ENCODE data around the gene CLNK. TPM values are rescaled to one million over a fixed set of nuclear protein-coding genes. Genes with fewer than 3 reads are reported as not detected.

Gene CLNK
- total RNA-seq, 1 experiment from 2014 or later, result not detected

DNA sequence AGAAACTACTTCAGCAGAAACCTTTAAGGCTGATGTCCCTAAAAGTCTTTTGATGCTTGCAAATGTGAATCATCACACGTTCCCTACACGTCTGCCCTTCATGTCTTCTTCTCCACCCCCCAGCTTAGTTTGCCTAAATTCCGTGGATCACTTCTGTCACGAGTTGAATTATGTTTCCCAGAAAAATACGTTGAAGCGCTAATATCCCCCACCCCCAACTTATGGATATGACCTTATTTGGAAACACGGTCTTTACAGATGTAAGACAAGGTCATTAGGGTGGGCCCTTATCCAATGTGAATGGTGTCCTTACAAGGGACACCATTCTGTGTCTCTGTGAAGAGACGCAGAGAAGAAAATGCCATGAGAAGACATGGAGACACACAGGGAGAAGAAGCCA lies 225.3 kb downstream of the CLNK start:
- RAD21 ChIA-PET (ENCODE audit: low non-redundant PET in 1 of 2, low total read pairs in 2 of 2, uncharacterized antibody in 2 of 2, unreplicated experiment in 2 of 2), result no interaction called here
- H3K9me3 ChIP-seq (ENCODE audit: control insufficient read depth in 1 of 2, insufficient read depth in 1 of 2, low read depth in 1 of 2, low read length in 2 of 2), result no peaks in the 10 kb centered on the region
- intact Hi-C loops (cut with micrococcal nuclease), result no loop called here
- H3K4me2 ChIP-seq (ENCODE audit: low read length), result no peak overlapping the region
- ATAC-seq (no peak), DNase-seq (ENCODE audit: low read depth, low spot score) (no peak)
- peaks cover 0 to 5% of the 10 kb centered on the region in 2 experiments; a peak in 1 of 4 replicates for H3K36me3 ChIP-seq (ENCODE audit: control insufficient read depth in 1 of 2, insufficient read depth in 2 of 2, low read length in 2 of 2)
- no peaks in the 10 kb centered on the region for H3K9me2 ChIP-seq (ENCODE audit: insufficient read depth)
- H4K20me1 ChIP-seq (ENCODE audit: insufficient read depth), result no peaks in the 10 kb centered on the region
- H3K27me3 ChIP-seq (ENCODE audit: insufficient read depth, low read length), result no peaks in the 10 kb centered on the region
- no peak overlapping the region for H2AFZ ChIP-seq (ENCODE audit: low read depth, low read length, poor library complexity, severe bottlenecking)
- peaks cover 5 to 25% of the 10 kb centered on the region in 2 experiments; a peak in 3 of 4 replicates for H3K4me1 ChIP-seq (ENCODE audit: control insufficient read depth in 1 of 2, insufficient read depth in 2 of 2, low read length in 2 of 2)
- no peak overlapping the region for H3K9ac ChIP-seq (ENCODE audit: low read length)
- no TSS peak for BruUV-seq (replicated peaks)
- POLR2A ChIA-PET, result no interaction called here
- no peak overlapping the region for H3K4me3 ChIP-seq (replicated peaks in 1 of 2; ENCODE audit: low read depth in 1 of 2, low read length in 2 of 2)
- CTCF ChIA-PET, result no interaction called here
- H3K27ac ChIP-seq (ENCODE audit: low read depth, low read length), result no peak overlapping the region
- H3K79me2 ChIP-seq (ENCODE audit: insufficient read depth, low read length), result peaks cover 22% of the 10 kb centered on the region
- TF ChIP-seq SRF (IDR thresholded peaks at IDR 0.05; ENCODE audit: low read depth) (no peak), EZH2 (IDR thresholded peaks at IDR 0.05) (no peak), JUND (IDR thresholded peaks at IDR 0.05) (no peak), ZFX (IDR thresholded peaks at IDR 0.05) (no peak), SP1 (IDR thresholded peaks at IDR 0.05; ENCODE audit: low read depth) (no peak), EZH2phosphoT487 (IDR thresholded peaks at IDR 0.05; ENCODE audit: borderline replicate concordance) (no peak), FOSL1 (IDR thresholded peaks at IDR 0.05; ENCODE audit: low read depth) (no peak), ZNF274 (IDR thresholded peaks at IDR 0.05; ENCODE audit: low read depth, low read length) (no peak), CEBPB (IDR thresholded peaks at IDR 0.05; ENCODE audit: low read depth) (no peak), EGR1 (IDR thresholded peaks at IDR 0.05; ENCODE audit: low read depth) (no peak), SIN3A (IDR thresholded peaks at IDR 0.05; ENCODE audit: low read depth) (no peak), CBX3 (IDR thresholded peaks at IDR 0.05; ENCODE audit: low read depth) (no peak), RAD21 (IDR thresholded peaks at IDR 0.05; ENCODE audit: low read depth) (no peak)
- TF ChIP-seq, protein P1, sequence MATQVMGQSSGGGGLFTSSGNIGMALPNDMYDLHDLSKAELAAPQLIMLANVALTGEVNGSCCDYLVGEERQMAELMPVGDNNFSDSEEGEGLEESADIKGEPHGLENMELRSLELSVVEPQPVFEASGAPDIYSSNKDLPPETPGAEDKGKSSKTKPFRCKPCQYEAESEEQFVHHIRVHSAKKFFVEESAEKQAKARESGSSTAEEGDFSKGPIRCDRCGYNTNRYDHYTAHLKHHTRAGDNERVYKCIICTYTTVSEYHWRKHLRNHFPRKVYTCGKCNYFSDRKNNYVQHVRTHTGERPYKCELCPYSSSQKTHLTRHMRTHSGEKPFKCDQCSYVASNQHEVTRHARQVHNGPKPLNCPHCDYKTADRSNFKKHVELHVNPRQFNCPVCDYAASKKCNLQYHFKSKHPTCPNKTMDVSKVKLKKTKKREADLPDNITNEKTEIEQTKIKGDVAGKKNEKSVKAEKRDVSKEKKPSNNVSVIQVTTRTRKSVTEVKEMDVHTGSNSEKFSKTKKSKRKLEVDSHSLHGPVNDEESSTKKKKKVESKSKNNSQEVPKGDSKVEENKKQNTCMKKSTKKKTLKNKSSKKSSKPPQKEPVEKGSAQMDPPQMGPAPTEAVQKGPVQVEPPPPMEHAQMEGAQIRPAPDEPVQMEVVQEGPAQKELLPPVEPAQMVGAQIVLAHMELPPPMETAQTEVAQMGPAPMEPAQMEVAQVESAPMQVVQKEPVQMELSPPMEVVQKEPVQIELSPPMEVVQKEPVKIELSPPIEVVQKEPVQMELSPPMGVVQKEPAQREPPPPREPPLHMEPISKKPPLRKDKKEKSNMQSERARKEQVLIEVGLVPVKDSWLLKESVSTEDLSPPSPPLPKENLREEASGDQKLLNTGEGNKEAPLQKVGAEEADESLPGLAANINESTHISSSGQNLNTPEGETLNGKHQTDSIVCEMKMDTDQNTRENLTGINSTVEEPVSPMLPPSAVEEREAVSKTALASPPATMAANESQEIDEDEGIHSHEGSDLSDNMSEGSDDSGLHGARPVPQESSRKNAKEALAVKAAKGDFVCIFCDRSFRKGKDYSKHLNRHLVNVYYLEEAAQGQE (IDR thresholded peaks at IDR 0.05; ENCODE audit: low read depth), result no peak
- TF ChIP-seq, protein P2, sequence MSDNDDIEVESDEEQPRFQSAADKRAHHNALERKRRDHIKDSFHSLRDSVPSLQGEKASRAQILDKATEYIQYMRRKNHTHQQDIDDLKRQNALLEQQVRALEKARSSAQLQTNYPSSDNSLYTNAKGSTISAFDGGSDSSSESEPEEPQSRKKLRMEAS (IDR thresholded peaks at IDR 0.05), result no peak

Measured in HCT116 (cell line).